Measurements from ENCODE around the gene WNT4. TPM values are rescaled to one million over a fixed set of nuclear protein-coding genes. Genes with fewer than 3 reads are reported as not detected.
A peak's percentile ranks its signal among the peaks of the same experiment; 100 is the strongest.

WNT4 gene
- total RNA-seq, 1 donor from 2014 or later = not detected

DNA sequence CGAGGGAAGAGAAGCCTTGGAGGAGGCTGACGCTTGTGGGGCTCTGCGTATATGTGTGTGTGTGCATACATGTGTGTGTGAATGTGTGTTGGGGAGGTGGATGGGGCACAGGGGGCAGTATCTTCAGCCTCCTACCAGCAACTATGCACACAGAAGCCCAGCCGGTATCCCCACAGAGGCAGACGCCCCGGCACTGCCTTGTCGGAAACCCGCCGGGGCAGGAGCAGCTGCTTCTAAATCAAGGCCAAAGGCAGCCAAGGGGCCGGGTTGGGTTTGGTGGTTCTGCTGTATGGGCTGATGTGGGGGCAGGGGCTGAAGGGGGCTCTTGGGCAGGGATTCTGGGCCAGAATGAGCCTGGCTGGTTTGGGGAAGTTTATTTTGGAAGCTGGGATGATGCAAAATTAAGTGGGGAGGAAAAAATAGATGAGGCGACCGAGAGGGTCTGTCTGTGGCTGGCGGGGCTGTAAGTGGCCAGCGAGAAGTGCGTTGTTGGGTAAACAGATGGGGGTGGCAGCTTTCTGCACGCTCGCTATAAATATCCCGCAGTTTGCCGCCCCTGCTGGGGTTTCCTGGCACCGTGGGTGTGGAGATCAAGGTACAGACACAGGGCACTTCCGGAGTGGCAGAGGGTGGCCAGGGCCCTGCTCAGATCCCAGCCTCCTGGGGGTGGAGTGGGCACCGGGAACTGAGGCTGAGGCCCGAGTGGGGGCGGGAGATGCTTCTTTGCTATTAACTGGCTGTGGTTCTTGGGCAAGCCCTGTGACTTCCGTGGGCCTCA is 11.0 kb upstream of the WNT4 start:
- no peaks in the 10 kb centered on the region for H3K36me3 Mint-ChIP-seq (ENCODE audit: low read depth)

DNA sequence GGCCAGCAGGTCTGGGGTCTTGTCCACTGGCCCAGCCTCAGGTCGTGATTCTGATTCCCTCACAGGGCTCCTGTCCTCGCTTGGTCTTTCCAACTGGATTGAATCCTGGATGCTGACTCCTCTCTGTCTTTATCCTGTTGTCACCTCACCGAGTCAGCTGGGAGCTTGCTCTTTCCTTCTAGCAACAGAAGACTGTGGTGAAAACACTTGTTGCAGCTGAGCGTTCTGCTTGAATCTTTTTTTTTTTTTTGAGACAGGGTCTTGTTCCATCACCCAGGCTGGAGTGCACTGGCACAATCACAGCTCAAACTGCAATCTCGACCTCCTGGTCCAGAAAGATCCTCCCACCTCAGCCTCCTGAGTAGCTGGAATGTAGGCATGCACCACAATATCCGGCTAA is 8.0 kb upstream of the WNT4 start:
- no peaks in the 10 kb centered on the region for H3K4me1 Mint-ChIP-seq
- H3K9me3 Mint-ChIP-seq = no peaks in the 10 kb centered on the region
- H3K27me3 Mint-ChIP-seq = peaks cover 42% of the 10 kb centered on the region
- no peak for DNase-seq
- no peaks in the 10 kb centered on the region for H3K36me3 Mint-ChIP-seq (ENCODE audit: low read depth)
- no peak overlapping the region for H3K4me3 Mint-ChIP-seq
- intact Hi-C loops (cut with micrococcal nuclease) = no loop called here
- H3K27ac Mint-ChIP-seq = no peak overlapping the region

More for the DNA sequence above, 11.0 kb upstream of the WNT4 start:
- intact Hi-C loops (cut with micrococcal nuclease) = no loop called here
- Mint-ChIP-seq H3K4me3 (no peak overlapping the region), H3K27me3 (peaks cover 23% of the 10 kb centered on the region), H3K27ac (no peak overlapping the region), H3K4me1 (no peaks in the 10 kb centered on the region), H3K9me3 (no peaks in the 10 kb centered on the region)
- DNase-seq = no peak

DNA sequence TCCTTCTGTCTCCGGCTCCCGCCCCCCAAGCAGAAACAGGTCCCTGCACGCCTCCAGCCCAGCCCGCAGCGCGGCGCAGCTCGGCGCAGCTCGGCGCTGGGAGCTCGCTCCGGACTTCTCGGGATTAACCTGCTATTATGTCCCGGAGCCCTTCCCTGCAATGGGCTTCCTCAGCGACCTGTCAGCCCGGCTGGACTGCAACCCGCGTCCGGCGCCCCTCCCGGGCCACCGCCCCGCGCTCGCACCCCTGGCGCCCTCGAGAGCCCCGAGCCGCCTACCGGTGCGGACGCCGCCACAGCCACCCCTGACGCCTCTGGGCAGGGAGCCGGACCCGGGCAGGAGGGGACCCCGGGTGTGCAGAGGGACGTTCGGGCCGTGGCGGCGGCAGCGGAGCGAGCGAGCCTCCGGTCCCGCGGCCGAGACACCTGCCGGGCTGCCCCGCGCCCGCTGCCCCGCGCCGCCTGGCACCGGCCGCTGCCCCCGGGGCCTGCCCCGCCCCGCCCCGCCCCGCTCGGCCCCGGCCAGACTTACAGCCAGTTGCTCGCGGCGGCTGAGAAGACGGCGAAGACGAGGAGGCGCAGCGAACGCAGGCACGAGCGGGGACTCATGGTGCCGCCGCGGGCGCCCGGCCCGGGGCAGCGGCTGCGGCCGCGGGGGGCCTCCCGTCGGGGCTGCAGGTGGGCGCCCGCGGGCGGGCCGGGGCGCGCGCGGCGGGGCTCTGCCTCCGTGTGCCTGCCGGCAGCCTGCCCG is 407 bp downstream of the WNT4 start:
- Mint-ChIP-seq H3K4me3 (no peak overlapping the region), H3K4me1 (peaks cover 6% of the 10 kb centered on the region), H3K36me3 (ENCODE audit: low read depth) (no peaks in the 10 kb centered on the region), H3K9me3 (no peaks in the 10 kb centered on the region), H3K27me3 (peaks cover 56% of the 10 kb centered on the region), H3K27ac (no peak overlapping the region)
- intact Hi-C loops (cut with micrococcal nuclease) = no loop called here
- peak; percentile 65 for DNase-seq

DNA sequence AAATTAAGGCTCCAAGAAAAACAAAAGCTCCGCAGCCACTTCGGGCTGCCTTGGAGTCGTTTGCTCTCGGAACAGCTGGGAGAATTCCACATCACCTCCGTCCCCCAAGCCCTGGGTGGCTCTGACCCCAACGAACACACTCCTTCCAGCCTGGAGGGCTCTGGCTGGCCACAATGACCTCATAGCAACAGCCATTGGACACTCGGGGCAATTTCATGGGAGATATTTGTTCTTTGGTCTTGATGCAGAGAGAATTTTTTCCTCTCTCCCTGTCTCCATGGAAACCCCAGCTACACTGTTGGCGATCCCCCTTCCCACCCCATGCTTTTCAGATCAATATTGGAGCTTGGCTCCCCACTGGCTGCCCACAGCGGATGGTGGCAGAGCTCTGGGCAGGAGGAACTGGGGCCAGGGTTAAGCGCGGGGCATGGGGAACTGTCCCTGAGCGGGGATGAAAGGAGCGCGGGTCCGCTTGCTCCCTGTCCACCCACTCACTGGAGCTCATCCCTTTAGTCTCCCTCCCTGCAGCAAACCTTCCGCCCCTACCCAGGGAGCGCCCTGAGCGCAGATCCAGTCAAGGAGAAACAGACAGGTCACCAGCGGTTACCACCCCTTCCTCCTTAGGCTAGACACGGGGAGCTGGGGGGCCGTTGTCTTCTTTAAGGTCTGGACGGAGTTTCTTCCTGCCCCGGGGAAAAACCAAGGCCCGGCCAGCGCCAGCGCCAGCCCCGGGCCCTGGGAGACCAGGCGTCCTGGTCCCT is 1.2 kb downstream of the WNT4 start:
- Mint-ChIP-seq H3K4me3 (peak overlapping the region; percentile 21), H3K4me1 (peaks cover 6% of the 10 kb centered on the region), H3K36me3 (ENCODE audit: low read depth) (no peaks in the 10 kb centered on the region), H3K27ac (no peak overlapping the region), H3K27me3 (peaks cover 53% of the 10 kb centered on the region), H3K9me3 (no peaks in the 10 kb centered on the region)
- no peak for DNase-seq
- intact Hi-C loops (cut with micrococcal nuclease) = no loop called here

DNA sequence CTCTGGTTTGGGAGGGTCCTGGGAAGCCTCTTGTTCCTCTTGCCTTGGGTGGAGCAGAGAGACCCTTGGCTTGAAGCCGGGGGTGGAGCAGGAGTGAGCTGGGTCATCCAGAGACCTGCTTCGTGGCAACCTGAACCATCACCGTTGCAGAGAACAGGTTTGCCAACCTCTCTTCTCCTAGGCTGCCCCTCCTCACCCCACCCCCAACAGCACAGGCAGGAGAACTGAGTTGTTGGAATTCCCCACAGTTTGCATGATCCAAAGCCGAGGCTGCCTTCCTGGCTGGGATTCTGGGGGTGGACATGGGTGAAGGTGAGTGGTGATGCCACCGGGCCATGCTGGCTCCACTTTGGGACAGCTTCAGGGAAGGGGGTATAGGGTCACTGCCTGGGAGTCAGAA is 2.2 kb downstream of the WNT4 start:
- DNase-seq = no peak
- Mint-ChIP-seq H3K4me3 (no peak overlapping the region), H3K27me3 (peaks cover 45% of the 10 kb centered on the region), H3K9me3 (no peaks in the 10 kb centered on the region), H3K4me1 (peaks cover 6% of the 10 kb centered on the region), H3K27ac (no peak overlapping the region), H3K36me3 (ENCODE audit: low read depth) (no peaks in the 10 kb centered on the region)
- intact Hi-C loops (cut with micrococcal nuclease) = no loop called here

DNA sequence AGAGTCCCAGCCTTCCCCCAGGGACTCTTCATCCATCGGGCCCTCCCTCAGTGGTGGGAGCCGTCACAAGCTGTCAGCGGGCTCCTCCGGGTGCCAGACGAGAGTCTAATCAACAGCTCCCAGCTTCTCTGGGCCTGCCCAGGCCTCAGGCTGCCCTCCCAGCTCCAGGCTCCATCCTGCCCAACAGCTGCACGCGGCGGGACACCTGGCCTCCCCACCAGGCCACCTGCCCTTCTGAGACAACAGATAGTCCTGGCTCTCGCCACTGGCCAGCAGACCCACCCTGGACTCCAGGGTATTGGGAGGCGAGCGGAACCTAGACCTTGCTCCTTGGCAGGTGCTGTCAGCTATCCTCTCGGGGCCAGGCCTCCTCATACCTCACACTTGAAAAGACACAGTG is 3.1 kb downstream of the WNT4 start:
- Mint-ChIP-seq H3K4me1 (peaks cover 6% of the 10 kb centered on the region), H3K9me3 (no peaks in the 10 kb centered on the region)
- intact Hi-C loops (cut with micrococcal nuclease) = loop anchor here (10.0 kb wide), 1 partner anchor 135 kb away; no protein-coding TSS in a partner anchor

DNA sequence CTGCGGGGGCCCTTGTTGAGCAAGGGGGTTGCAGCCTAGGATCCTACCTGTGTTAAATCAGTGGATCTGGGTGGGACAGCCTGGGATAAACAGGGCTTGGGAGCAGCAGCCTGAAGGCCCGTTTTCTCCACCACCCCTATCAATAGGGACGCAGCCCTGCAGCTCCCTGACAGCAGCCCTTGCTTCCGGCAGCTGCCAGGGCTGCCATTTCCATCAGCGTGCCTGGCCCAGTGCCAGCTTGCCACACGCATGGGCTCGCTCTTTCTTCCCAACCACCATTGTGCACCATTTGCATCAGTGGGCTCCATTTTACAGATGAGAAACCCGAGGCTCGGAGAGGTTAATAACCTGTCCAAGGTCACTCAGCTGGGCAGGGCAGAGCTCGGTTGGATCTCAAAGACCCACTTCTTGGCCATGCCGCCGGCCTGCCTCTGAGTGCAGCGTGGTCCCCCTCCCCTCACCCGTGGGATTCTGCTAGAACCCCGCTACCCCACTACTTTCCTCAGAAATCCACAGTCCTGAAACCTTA is 3.8 kb downstream of the WNT4 start:
- intact Hi-C loops (cut with micrococcal nuclease) = loop anchor here (10.0 kb wide), 1 partner anchor 136 kb away; no protein-coding TSS in a partner anchor

More for the DNA sequence above, 3.1 kb downstream of the WNT4 start:
- H3K4me3 Mint-ChIP-seq = no peak overlapping the region
- H3K27ac Mint-ChIP-seq = no peak overlapping the region
- no peak for DNase-seq
- H3K27me3 Mint-ChIP-seq = peaks cover 36% of the 10 kb centered on the region
- H3K36me3 Mint-ChIP-seq (ENCODE audit: low read depth) = no peaks in the 10 kb centered on the region

DNA sequence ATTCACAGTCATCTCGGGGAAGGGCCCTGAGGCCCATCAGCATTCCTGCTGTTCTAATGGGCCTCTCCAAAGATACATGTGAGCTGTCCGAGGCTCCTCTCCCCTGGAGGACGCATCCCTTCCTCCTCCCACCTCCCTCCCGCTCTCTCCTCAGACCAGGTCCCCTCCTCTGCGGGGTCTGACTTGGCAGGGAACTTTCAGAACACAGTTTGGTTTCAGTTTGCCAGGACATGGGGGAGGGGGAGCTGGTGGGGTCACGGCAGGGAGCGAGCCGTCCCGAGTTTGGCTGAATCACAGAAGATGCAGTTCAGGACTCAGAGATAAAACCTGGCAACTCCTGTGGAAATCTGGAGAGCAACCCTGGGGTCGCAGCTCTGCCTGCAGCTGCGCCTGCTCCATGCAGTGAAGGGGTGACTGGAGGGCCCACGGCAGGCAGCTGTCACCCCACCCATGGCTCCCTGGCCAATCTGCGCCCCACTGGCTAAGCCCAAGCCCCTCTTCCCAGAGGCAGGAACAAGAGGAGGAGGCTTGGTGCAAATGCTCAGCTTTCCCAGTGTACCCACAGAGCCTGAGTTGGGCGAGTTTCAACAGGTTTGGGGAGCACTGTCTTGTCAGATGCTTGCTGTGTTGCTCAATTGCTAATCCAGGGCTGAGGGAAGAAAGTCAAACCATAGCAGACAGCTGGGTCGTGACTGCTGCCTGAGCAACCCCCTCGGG is 5.7 kb downstream of the WNT4 start:
- Mint-ChIP-seq H3K4me1 (no peaks in the 10 kb centered on the region), H3K36me3 (ENCODE audit: low read depth) (no peaks in the 10 kb centered on the region), H3K27ac (no peak overlapping the region), H3K9me3 (no peaks in the 10 kb centered on the region), H3K27me3 (peaks cover 25% of the 10 kb centered on the region), H3K4me3 (no peak overlapping the region)
- no peak for DNase-seq
- intact Hi-C loops (cut with micrococcal nuclease) = loop anchor here (10.0 kb wide), 1 partner anchor 138 kb away; no protein-coding TSS in a partner anchor

More for the DNA sequence above, 3.8 kb downstream of the WNT4 start:
- Mint-ChIP-seq H3K36me3 (ENCODE audit: low read depth) (no peaks in the 10 kb centered on the region), H3K4me1 (peaks cover 6% of the 10 kb centered on the region), H3K27me3 (peaks cover 31% of the 10 kb centered on the region), H3K9me3 (no peaks in the 10 kb centered on the region), H3K4me3 (no peak overlapping the region), H3K27ac (no peak overlapping the region)
- no peak for DNase-seq

DNA sequence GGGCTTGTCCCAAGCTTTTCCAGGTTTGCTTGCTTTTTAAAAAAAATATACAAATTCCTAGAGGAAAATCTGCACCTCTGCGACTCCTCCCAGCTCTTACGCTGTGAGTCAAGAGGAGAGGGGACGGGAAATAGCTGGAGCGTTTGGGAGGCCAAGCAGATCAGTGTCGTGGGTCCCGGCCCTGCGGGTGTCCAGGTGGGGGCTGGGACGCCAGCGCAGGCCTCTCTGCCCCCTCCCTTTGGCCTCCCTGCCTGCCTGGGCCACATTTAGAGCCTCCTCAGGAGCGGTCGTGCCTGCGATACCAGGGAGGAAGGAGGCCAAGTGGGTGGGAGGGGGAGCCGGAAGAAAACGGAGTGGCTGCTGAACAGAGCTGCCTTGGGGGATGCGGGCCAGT is 9.0 kb downstream of the WNT4 start:
- no peaks in the 10 kb centered on the region for H3K9me3 Mint-ChIP-seq
- no peaks in the 10 kb centered on the region for H3K4me1 Mint-ChIP-seq
- no peak overlapping the region for H3K4me3 Mint-ChIP-seq
- H3K27me3 Mint-ChIP-seq = peaks cover 4% of the 10 kb centered on the region
- no peaks in the 10 kb centered on the region for H3K36me3 Mint-ChIP-seq (ENCODE audit: low read depth)
- no peak overlapping the region for H3K27ac Mint-ChIP-seq
- DNase-seq = no peak
- intact Hi-C loops (cut with micrococcal nuclease) = loop anchor here (5.0 to 10.0 kb wide), 2 partner anchors 141 to 508 kb away; partner anchors contain the start of gene C1QC

DNA sequence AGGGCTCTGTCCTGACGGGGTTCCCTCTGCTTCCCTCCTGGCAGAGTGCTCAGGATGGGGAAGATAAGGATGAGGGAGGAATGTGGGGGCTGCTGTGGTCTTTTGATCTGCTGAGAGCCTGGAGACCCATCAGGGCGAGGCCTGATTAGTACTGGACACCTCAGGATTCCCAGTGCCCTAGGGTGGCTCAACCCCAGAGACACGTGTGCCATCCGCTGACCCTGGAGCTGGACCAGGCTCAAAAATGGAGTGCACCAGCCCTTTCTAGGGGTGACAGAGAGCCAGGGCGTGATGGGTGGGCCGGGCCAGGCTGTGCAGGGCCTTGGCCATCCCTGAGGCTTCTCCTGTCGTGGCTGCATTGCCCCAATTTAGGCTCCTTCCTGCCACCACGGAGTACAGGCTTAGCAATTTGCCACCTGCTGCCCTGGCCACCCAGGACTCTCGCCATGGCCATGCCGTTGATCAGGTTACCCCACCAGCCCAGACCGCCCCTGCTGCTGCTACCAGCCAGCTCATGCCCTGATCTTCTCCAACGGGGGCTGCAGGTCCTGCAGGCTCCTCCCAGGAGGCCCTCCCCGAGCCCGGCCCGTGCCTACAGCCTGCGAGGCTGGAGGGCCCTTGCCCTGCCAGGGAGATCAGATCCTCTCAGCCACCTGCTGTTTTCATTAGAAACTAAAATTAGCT is 9.5 kb downstream of the WNT4 start:
- no peaks in the 10 kb centered on the region for H3K9me3 Mint-ChIP-seq
- DNase-seq = no peak
- H3K36me3 Mint-ChIP-seq (ENCODE audit: low read depth) = no peaks in the 10 kb centered on the region
- no peak overlapping the region for H3K4me3 Mint-ChIP-seq
- peaks cover 2% of the 10 kb centered on the region for H3K27me3 Mint-ChIP-seq
- H3K27ac Mint-ChIP-seq = no peak overlapping the region
- intact Hi-C loops (cut with micrococcal nuclease) = loop anchor here (5.0 to 10.0 kb wide), 2 partner anchors 141 to 509 kb away; partner anchors contain the start of gene C1QC
- H3K4me1 Mint-ChIP-seq = no peaks in the 10 kb centered on the region

DNA sequence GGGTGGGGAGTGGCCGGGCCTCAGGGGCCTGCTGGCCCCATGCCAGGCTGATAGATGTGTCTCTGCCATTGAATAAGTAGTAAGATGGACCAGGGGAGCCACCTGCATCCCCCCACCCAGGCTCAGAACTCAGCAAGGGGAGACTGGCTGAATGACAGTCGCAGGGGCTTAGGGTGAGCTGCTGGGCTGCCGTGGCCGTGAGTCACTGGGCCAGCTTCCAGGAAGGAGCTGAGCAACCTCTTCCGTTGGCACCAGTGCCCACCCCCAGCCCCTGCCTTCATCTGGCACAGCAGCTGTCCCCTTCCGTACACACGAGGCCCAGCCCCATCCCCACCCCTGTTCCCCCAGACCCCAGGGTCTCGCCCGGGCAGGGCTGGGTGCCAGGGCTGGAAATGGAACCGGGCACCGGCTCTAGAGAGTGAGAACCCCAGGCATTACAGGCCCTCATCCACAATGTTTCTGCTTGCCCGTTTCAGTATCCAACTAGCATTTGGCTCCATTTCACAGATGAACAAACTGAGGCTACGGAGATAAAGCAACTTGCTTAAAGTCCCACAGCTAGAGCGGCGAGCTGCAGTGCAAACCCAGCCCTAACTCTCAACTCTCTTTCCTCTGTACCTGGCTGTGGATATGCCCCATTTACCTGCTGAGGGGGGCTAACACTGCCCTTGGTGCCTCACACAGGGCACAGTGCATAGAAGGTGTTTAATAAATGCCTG is 10.2 kb downstream of the WNT4 start:
- Mint-ChIP-seq H3K4me3 (no peak overlapping the region), H3K27ac (no peak overlapping the region), H3K36me3 (ENCODE audit: low read depth) (no peaks in the 10 kb centered on the region), H3K9me3 (no peaks in the 10 kb centered on the region), H3K27me3 (peaks cover 2% of the 10 kb centered on the region), H3K4me1 (no peaks in the 10 kb centered on the region)
- intact Hi-C loops (cut with micrococcal nuclease) = loop anchor here (1.0 to 10.0 kb wide), 3 partner anchors 142 to 510 kb away; partner anchors contain the start of gene C1QC
- DNase-seq = no peak

DNA sequence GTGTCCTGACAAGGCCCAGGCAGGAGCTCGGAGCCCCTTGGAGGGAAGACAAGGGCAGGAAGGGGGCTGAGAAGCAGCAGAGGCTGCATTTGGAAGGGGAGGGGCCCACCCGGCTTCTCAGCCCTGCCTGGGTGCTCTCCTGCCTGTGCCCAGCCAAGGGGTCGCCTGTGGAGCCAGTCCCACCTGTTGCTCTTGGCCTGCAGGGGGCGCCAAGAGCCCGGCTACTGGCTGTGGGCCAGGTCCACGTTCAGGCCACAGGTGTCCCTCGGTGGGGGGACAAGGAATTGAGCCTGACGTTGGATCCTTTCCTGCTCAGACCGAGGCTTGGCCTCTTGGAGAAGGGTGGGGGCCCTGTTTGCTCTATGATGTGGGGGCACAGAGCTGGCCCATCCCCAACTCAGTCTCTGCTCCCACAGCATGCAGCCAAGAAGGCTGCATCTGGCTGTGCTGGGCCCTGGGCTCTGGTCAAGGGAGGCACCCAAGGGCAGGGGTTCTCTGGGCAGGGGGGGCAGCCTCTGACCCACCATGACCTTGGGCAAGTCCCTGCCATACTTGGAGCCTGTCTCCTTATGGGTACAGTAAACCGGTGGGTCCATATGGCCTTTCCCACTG is 10.9 kb downstream of the WNT4 start:
- intact Hi-C loops (cut with micrococcal nuclease) = loop anchor here (1.0 to 10.0 kb wide), 3 partner anchors 143 to 510 kb away; partner anchors contain the start of gene C1QC
- H3K9me3 Mint-ChIP-seq = no peaks in the 10 kb centered on the region

More for the DNA sequence above, 10.9 kb downstream of the WNT4 start:
- Mint-ChIP-seq H3K27ac (no peak overlapping the region), H3K36me3 (ENCODE audit: low read depth) (no peaks in the 10 kb centered on the region), H3K4me3 (no peak overlapping the region), H3K27me3 (peaks cover 2% of the 10 kb centered on the region), H3K4me1 (no peaks in the 10 kb centered on the region)
- DNase-seq = peak; percentile 88

Measured in activated CD4-positive, alpha-beta T cell treated with anti-CD3 and anti-CD28 coated beads, Interleukin-2, amount 10 ng/mL, durations not matched to agents 24 days and 14 days (primary cell).